ENCODE data around the gene SLC46A2.

The SLC46A2 gene

DNA sequence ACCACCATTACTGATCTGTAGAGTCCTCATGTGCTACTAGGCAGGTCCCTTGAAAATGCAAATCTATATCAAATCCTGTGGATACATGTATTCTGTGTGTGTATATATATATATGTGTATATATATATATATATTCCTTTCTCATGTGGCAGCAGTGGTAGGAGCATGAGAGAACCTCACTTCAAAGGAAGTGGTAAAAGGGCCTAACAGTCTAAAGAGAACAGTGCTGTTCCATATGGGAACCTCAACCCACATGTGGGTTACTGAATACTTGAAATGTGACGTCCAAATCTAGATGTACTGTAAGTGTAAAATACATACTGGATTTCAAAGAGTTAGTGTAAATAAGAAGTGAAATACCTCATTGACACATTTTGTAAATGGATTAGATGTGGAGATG is 5.4 kb downstream of the SLC46A2 start:
- DNase-seq (ENCODE audit: low spot score), result no peak

DNA sequence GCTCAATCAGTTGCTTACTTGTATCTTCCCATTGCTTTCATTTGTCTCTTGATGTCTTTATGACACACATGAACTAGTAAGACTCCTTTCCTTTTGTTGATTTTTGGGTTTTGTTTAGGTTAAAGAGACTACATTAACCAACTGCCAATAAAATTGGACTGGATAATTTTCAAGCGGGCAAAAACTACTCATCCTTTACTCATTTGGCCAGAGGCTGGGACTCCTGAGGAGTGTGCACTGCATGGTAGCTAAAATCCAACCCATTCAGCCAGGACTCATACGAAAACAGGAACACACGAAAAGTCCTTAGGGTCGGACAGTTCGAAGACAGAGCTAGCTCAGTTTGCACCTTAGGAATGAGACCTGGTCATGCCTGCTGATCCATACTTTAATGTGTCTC is 6.0 kb downstream of the SLC46A2 start:
- DNase-seq (ENCODE audit: low spot score), result no peak

DNA sequence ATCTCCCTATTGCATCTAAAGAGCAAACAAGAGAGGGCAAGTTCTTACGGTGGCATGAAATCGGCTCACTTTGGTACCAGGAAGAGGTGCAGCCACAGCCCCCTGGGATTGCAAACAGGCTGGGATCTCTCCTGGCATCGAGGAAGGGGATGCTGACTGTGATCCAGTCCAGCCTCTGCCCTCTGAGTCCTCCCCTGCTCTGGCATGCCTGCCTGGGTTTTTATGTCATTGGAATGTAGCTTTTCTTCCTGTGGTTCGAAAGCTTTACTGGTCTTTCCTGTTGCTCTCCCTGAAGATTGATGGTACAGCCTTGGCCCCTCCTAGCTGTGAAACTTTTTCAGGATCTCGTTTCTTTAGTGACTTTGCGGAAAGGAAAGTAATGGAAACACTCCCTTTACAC is 6.6 kb downstream of the SLC46A2 start:
- no peak for DNase-seq (ENCODE audit: low spot score)

- no peak for DNase-seq (ENCODE audit: low spot score)
These were observed 9.3 kb downstream of the SLC46A2 start for GRCh38 chr9:112881331-112881730.

GRCh38 chr9:112880650-112881049 is 10.0 kb downstream of the SLC46A2 start:
- no peak for DNase-seq (ENCODE audit: low spot score)

DNA sequence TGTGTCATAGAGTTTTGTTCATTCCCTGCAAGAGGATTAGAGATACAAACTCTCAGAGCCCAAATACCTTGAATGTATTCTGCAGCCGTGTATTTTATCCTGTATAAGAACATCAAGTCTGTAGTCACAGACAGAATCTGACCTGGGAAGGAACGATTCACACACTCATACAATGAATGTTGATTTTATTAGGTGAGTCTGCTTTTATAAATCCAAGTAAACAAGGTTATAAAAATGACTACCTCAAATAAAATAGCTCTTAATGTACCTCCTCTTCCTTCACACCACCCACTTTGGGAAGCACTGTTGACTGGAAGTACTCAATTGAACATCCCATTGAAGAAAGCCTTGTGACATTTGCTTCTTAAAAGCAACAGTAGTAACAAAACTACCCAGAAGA is 11.9 kb downstream of the SLC46A2 start:
- no peak for DNase-seq (ENCODE audit: low spot score)

- DNase-seq (ENCODE audit: low spot score), result no peak
These were observed 16.8 kb downstream of the SLC46A2 start for GRCh38 chr9:112873773-112874405.

DNA sequence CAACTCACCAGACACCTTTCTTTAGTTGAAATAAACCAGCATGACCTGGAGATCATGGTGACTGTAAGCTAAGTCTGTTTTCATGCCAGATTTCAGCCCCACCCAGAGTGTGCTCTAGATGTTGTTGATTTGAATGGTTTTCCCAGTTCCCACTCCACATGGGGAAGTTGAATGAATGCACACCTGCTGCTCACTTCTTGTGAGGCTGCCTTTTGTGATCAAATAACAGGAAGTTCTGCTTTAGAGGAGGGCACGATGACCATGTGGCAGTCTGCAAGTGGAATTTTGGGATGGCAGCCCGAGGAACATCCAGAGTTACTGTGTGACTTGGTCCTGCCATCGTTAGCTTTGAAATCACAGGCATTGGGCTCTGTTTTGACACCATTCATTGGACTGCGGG is 18.7 kb downstream of the SLC46A2 start:
- DNase-seq (ENCODE audit: low spot score), result no peak

- DNase-seq (ENCODE audit: low spot score), result no peak
These were observed 20.1 kb downstream of the SLC46A2 start for GRCh38 chr9:112870556-112870955.

- DNase-seq (ENCODE audit: low spot score), result no peak
These were observed 20.8 kb downstream of the SLC46A2 start for GRCh38 chr9:112869917-112870316.

- DNase-seq (ENCODE audit: low spot score), result no peak
These were observed 21.6 kb downstream of the SLC46A2 start for GRCh38 chr9:112869041-112869529.

GRCh38 chr9:112868461-112868860 is 22.2 kb downstream of the SLC46A2 start:
- DNase-seq (ENCODE audit: low spot score), result no peak

GRCh38 chr9:112867275-112867991 is 23.2 kb downstream of the SLC46A2 start:
- DNase-seq (ENCODE audit: low spot score), result no peak

DNA sequence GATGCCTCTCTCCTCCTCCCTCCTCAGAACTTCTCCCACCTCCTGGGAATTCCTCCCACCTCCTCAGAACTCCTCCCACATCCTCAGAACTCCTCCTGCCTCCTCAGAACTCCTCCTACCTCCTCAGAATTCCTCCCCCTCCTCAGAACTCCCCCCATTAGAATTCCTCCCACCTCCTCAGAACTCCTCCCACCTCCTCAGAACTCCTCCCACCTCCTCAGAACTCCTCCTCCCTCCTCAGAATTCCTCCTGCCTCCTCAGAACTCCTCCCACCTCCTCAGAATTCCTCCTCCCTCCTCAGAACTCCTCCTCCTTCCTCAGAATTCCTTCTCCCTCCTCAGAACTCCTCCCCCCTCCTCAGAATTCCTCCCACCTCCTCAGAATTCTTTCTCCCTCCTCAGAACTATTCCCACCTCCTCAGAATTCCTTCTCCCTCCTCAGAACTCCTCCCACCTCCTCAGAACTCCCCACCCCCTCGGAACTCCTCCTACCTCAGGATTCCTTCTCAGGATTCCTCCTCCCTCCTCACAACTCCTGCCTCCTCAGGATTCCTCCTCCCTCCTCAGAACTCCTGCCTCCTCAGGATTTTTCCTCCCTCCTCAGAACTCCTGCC is 23.9 kb downstream of the SLC46A2 start:
- no peak for DNase-seq (ENCODE audit: low spot score)

- DNase-seq (ENCODE audit: low spot score), result no peak
These were observed 25.7 kb downstream of the SLC46A2 start for GRCh38 chr9:112864982-112865381.

GRCh38 chr9:112864403-112864802 is 26.3 kb downstream of the SLC46A2 start:
- DNase-seq (ENCODE audit: low spot score), result no peak

- no peak for DNase-seq (ENCODE audit: low spot score)
These were observed 26.9 kb downstream of the SLC46A2 start for GRCh38 chr9:112863746-112864145.

DNA sequence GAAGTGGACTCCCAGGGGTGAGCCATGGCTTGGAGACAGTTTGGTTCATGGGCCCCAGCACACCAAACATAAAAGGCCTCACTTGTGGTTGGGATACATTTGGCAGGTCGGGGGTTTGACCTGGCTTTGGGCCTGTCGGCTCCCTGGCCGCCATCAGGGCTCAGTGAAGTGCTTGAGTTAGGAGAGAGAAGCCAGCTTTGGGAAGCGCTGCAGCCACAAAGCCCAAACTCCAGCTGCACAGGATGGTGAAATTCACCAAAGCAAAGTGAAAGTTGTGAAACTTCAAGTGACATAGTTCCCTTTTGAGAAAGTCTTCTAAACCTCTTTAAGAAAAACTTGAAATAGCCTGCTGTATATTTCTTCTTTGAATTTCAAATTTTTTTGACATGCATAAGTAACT is 27.5 kb downstream of the SLC46A2 start:
- no peak for DNase-seq (ENCODE audit: low spot score)

GRCh38 chr9:112861638-112862555 is 28.8 kb downstream of the SLC46A2 start:
- DNase-seq (ENCODE audit: low spot score), result no peak

DNA sequence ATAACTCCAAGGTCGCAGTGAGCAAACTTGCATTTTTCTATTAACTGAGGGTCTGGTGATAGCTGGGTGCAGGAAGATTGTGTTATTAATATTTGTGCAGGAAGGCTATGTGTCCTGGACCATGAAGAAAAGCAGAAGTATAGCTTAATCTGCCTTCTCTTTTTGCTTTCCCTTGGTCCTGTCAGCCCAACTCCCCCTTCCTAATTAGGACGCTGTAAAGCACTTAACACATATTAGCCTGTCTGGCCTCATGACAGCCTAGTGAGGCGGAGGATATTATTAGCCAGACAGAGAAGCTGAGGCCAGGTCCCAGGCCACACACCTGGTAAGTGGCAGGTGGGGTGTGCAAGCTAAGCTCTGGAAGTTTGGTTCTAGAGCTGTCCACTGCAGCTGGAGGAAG is 29.5 kb downstream of the SLC46A2 start:
- DNase-seq (ENCODE audit: low spot score), result no peak

DNA sequence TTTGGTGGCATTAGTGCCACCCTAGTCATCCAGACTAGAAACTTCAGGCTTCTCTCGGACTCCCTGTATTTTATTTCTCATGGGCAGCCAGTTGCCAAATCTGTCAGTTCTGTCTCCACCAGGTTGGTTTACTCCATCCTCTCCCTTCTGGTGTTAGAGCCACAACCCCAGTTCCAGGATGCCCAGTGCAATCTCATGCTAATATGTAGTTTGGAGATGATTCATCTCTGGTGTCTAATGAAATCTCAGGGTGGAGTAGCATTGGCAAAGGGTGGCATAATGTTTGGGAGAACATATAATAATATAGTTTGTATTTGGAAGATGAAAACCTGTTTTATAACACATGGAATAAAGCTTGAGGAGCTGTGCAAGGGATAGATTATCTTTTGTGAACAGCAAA is 30.2 kb downstream of the SLC46A2 start:
- no peak for DNase-seq (ENCODE audit: low spot score)

DNA sequence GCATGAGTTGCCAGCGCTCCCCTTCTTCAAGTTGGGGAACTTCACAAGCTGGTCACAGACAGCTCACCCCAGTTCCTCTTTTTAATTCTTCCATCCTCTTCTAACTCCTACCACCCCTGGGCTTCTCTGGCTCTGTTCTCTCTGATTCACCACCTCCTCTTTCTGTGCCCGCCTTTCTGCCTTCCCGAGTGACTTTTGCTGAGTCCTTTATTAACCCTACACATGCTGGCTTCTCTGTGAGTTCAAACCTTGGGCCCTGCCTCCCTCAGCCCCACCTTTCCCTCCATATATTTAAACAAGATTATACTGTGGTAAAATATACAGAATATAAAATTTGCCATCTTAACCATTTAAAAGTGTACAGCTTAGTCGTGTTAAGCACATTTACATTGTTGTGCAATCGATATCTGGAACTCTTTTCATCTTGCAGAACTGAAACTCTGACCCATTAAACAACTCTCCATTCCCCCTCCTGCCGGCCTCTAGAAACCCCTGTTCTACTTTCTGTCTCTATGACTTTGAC is 32.0 kb downstream of the SLC46A2 start:
- no peak for DNase-seq (ENCODE audit: low spot score)
